Calu3 (cell line): Measurements from ENCODE around the gene PDK2. TPM values are rescaled to one million over a fixed set of nuclear protein-coding genes. Genes with fewer than 3 reads are reported as not detected.
A peak's percentile ranks its signal among the peaks of the same experiment; 100 is the strongest.

Experiments used
- BruUV-seq: library from RNA; stranded (reverse); fragments of 400-500 nt; replicated peaks from 2 replicates; lab custom pipeline; 2021; lab: Mats Ljungman, UMichigan
- CTCF ChIA-PET: fragments of 300-600 bp; sonication (Branson Sonifier 250); formaldehyde crosslinking; loops from one replicate; lab custom pipeline; 2022; ENCODE audit warnings: antibody characterized with exemption; lab: Charles Lee
- DNase-seq: peaks from one replicate; pipeline ENCODE4 v3.0.0; 2022
- H3K27ac Mint-ChIP-seq: one replicate; pipeline ENCODE4 v1.8.0; 2022; ENCODE audit warnings: mixed read lengths; ENCODE audit not compliant: unreplicated experiment
- H3K27me3 Mint-ChIP-seq: one replicate; pipeline ENCODE4 v1.8.0; 2022; ENCODE audit warnings: mixed read lengths; ENCODE audit not compliant: unreplicated experiment
- H3K36me3 Mint-ChIP-seq: one replicate; pipeline ENCODE4 v1.8.0; 2022; ENCODE audit warnings: mild to moderate bottlenecking, moderate library complexity, mixed read lengths; ENCODE audit not compliant: insufficient read depth, unreplicated experiment
- H3K4me1 Mint-ChIP-seq: one replicate; pipeline ENCODE4 v1.8.0; 2022; ENCODE audit warnings: mild to moderate bottlenecking, low read depth, mixed read lengths; ENCODE audit not compliant: unreplicated experiment
- H3K4me3 Mint-ChIP-seq: one replicate; pipeline ENCODE4 v1.8.0; 2022; ENCODE audit warnings: mild to moderate bottlenecking, low read depth, moderate library complexity, mixed read lengths; ENCODE audit not compliant: unreplicated experiment
- H3K9me3 Mint-ChIP-seq: one replicate; pipeline ENCODE4 v1.8.0; 2022; ENCODE audit warnings: low read depth, mixed read lengths; ENCODE audit not compliant: unreplicated experiment
- CTCF ChIP-seq: fragments of 200-600 bp; IDR thresholded peaks from one replicate; pipeline ENCODE4 v1.8.0; 2022; ENCODE audit warnings: antibody characterized with exemption; ENCODE audit not compliant: unreplicated experiment
- intact Hi-C: fragments of 100-400 bp; cut with micrococcal nuclease; formaldehyde crosslinking; loops from one replicate; pipeline ENCODE4 v1.10.0; 2022; ENCODE audit not compliant: unreplicated experiment
- total RNA-seq: library from RNA; stranded (reverse); gene quantifications from 2 replicates; pipeline ENCODE4 v1.2.3, GENCODE V29; 2022

PDK2 gene
- total RNA-seq, 1 experiment from 2014 or later = 29.5 TPM

- Mint-ChIP-seq H3K27me3 (no peaks in the 10 kb centered on the region), H3K9me3 (no peaks in the 10 kb centered on the region), H3K27ac (peak overlapping the region; percentile 96), H3K4me1 (peaks cover 74% of the 10 kb centered on the region), H3K4me3 (peak overlapping the region; percentile 82), H3K36me3 (peaks cover 98% of the 10 kb centered on the region)
- intact Hi-C loops = loop anchor here (5.0 kb wide), 1 partner anchor 36 kb away; no protein-coding TSS in a partner anchor
- no TSS peak for BruUV-seq
- peak; percentile 88 for DNase-seq
- CTCF ChIA-PET = interaction anchor here (0.6 to 10.4 kb wide), 15 partner anchors 9 to 195 kb away, joined by 3 to 142 read pairs (median 4); partner anchors contain the start of gene DLX3
- no peak for TF ChIP-seq CTCF
These were observed 38.8 kb upstream of the PDK2 start for GRCh38 chr17:50056217-50056960.

GRCh38 chr17:50056961-50057330 lies 38.2 kb upstream of the PDK2 start:
- no peaks in the 10 kb centered on the region for H3K9me3 Mint-ChIP-seq
- peaks cover 74% of the 10 kb centered on the region for H3K4me1 Mint-ChIP-seq
- peaks cover 98% of the 10 kb centered on the region for H3K36me3 Mint-ChIP-seq
- H3K27ac Mint-ChIP-seq = peak overlapping the region; percentile 96
- intact Hi-C loops = loop anchor here (5.0 kb wide), 1 partner anchor 35 kb away; no protein-coding TSS in a partner anchor
- BruUV-seq = no TSS peak
- peak overlapping the region; percentile 82 for H3K4me3 Mint-ChIP-seq
- no peak for DNase-seq
- TF ChIP-seq CTCF = no peak
- no peaks in the 10 kb centered on the region for H3K27me3 Mint-ChIP-seq
- CTCF ChIA-PET = interaction anchor here (0.7 to 10.4 kb wide), 12 partner anchors 8 to 62 kb away, joined by 3 to 142 read pairs (median 4); partner anchors contain the start of gene DLX3

GRCh38 chr17:50057521-50057991 lies 37.6 kb upstream of the PDK2 start:
- DNase-seq = no peak
- peak overlapping the region; percentile 82 for H3K4me3 Mint-ChIP-seq
- intact Hi-C loops = loop anchor here (5.0 kb wide), 1 partner anchor 35 kb away; no protein-coding TSS in a partner anchor
- CTCF ChIA-PET = interaction anchor here (0.9 to 10.4 kb wide), 6 partner anchors 10 to 30 kb away, joined by 3 to 142 read pairs (median 4); no protein-coding TSS in a partner anchor
- H3K9me3 Mint-ChIP-seq = no peaks in the 10 kb centered on the region
- H3K27me3 Mint-ChIP-seq = no peaks in the 10 kb centered on the region
- peak overlapping the region; percentile 96 for H3K27ac Mint-ChIP-seq
- TF ChIP-seq CTCF = no peak
- H3K4me1 Mint-ChIP-seq = peaks cover 73% of the 10 kb centered on the region
- BruUV-seq = no TSS peak
- H3K36me3 Mint-ChIP-seq = peaks cover 98% of the 10 kb centered on the region

GRCh38 chr17:50058296-50058953 lies 36.7 kb upstream of the PDK2 start:
- no peak for DNase-seq
- no peak for TF ChIP-seq CTCF
- H3K27ac Mint-ChIP-seq = peak overlapping the region; percentile 96
- no peaks in the 10 kb centered on the region for H3K27me3 Mint-ChIP-seq
- no peaks in the 10 kb centered on the region for H3K9me3 Mint-ChIP-seq
- peaks cover 97% of the 10 kb centered on the region for H3K36me3 Mint-ChIP-seq
- intact Hi-C loops = loop anchor here (5.0 kb wide), 1 partner anchor 34 kb away; no protein-coding TSS in a partner anchor
- H3K4me3 Mint-ChIP-seq = peak overlapping the region; percentile 82
- H3K4me1 Mint-ChIP-seq = peaks cover 73% of the 10 kb centered on the region
- CTCF ChIA-PET = interaction anchor here (0.9 to 10.4 kb wide), 3 partner anchors 21 to 31 kb away, joined by 3 to 142 read pairs (median 6); no protein-coding TSS in a partner anchor
- no TSS peak for BruUV-seq
